ENCODE measurements around the gene KAZALD1.
"Not testable (repeated sequence)": the region's sequence is repeated elsewhere in the genome, so short reads cannot be mapped to it uniquely, and the experiment has no call there.

The KAZALD1 gene

GRCh38 chr10:101030496-101031127, 31.2 kb upstream of the KAZALD1 start:
- DNase-seq, result no peak

- peak; percentile 92 for DNase-seq
Measured at GRCh38 chr10:101031128-101031795, 30.5 kb upstream of the KAZALD1 start, which contains the start of the genes PDZD7 and SFXN3. Gene PDZD7 (minus strand): TSS chr10:101031129. CDS start chr10:101030219, 910 bp downstream. Gene SFXN3 (plus strand): TSS chr10:101031234. CDS start chr10:101034695, 3,461 bp downstream.

- DNase-seq, result peak; percentile 52
Measured at GRCh38 chr10:101031796-101032636, 29.8 kb upstream of the KAZALD1 start.

- peak; percentile 63 for DNase-seq
Measured at GRCh38 chr10:101032637-101033224, 29.1 kb upstream of the KAZALD1 start.

GRCh38 chr10:101033276-101033675, 28.5 kb upstream of the KAZALD1 start:
- no peak for DNase-seq

- not testable (repeated sequence) for DNase-seq
Measured at GRCh38 chr10:101034404-101034803, 27.4 kb upstream of the KAZALD1 start.

GRCh38 chr10:101035314-101035713, 26.5 kb upstream of the KAZALD1 start:
- DNase-seq, result no peak

- no peak for DNase-seq
Measured at GRCh38 chr10:101035916-101036702, 25.7 kb upstream of the KAZALD1 start.

GRCh38 chr10:101036726-101037125, 25.1 kb upstream of the KAZALD1 start:
- DNase-seq, result no peak

- no peak for DNase-seq
Measured at GRCh38 chr10:101038484-101038883, 23.3 kb upstream of the KAZALD1 start.

GRCh38 chr10:101040061-101040460, 21.7 kb upstream of the KAZALD1 start:
- DNase-seq, result no peak

GRCh38 chr10:101040851-101041250, 20.9 kb upstream of the KAZALD1 start:
- DNase-seq, result no peak

- peak; percentile 75 for DNase-seq
Measured at GRCh38 chr10:101041252-101041761, 20.5 kb upstream of the KAZALD1 start.

GRCh38 chr10:101042118-101042517, 19.7 kb upstream of the KAZALD1 start:
- DNase-seq, result no peak

GRCh38 chr10:101042667-101043362, 19.0 kb upstream of the KAZALD1 start:
- peak; percentile 95 for DNase-seq

GRCh38 chr10:101043363-101043707, 18.5 kb upstream of the KAZALD1 start:
- DNase-seq, result peak; percentile 50

GRCh38 chr10:101044117-101044516, 17.7 kb upstream of the KAZALD1 start:
- DNase-seq, result no peak

- no peak for DNase-seq
Measured at GRCh38 chr10:101046332-101047238, 15.2 kb upstream of the KAZALD1 start.

GRCh38 chr10:101047268-101047667, 14.5 kb upstream of the KAZALD1 start:
- no peak for DNase-seq
